RWPE1 (cell line): ENCODE results near the gene GLCCI1.

Source experiments
- CTCF ChIA-PET: fragments of 350-600 bp; sonication (Branson Sonifier 250); formaldehyde crosslinking; extraction: SDS; loops from one replicate; lab custom pipeline; 2021; lab: Yijun Ruan, JAX
- POLR2A ChIA-PET: fragments of 400-600 bp; formaldehyde crosslinking; extraction: SDS; loops from one replicate; lab custom pipeline; 2020; ENCODE audit warnings: antibody characterized with exemption; ENCODE audit not compliant: low non-redundant PET; lab: Yijun Ruan, JAX
- DNase-seq: peaks from one replicate; pipeline ENCODE4 v3.0.0; 2012; ENCODE audit warnings: low spot score
- H3K27ac ChIP-seq: fragments of 450-650 bp; 2 replicates; pipeline ENCODE4 v1.5.1; 2017
- TF ChIP-seq, protein P1 (sequence below): fragments of 450-650 bp; conservative IDR thresholded peaks from 2 replicates; pipeline ENCODE4 v1.5.1; 2017; ENCODE audit warnings: low read depth, mild to moderate bottlenecking

GLCCI1 gene

DNA sequence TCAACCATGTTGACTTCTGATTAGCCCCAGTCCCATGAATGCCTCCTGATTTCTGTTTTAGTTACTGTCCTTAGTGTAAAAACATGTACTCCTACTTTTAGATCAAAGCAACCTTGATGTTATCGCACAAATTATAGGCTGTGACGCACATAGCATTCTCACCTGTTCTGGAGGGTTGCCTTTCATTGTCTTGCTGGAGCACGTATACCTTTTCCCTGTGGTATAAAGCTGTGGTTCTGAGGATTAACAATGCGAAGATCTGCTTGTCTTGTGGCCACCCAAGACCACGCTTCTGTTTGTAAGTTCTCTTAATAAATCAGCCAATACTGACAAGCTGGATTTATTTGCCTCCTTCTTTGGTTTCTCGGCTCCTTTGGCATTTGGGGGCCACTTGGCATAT lies 30.1 kb upstream of the GLCCI1 start:
- DNase-seq, result no peak
- H3K27ac ChIP-seq, result no peak overlapping the region
- TF ChIP-seq, protein P1, sequence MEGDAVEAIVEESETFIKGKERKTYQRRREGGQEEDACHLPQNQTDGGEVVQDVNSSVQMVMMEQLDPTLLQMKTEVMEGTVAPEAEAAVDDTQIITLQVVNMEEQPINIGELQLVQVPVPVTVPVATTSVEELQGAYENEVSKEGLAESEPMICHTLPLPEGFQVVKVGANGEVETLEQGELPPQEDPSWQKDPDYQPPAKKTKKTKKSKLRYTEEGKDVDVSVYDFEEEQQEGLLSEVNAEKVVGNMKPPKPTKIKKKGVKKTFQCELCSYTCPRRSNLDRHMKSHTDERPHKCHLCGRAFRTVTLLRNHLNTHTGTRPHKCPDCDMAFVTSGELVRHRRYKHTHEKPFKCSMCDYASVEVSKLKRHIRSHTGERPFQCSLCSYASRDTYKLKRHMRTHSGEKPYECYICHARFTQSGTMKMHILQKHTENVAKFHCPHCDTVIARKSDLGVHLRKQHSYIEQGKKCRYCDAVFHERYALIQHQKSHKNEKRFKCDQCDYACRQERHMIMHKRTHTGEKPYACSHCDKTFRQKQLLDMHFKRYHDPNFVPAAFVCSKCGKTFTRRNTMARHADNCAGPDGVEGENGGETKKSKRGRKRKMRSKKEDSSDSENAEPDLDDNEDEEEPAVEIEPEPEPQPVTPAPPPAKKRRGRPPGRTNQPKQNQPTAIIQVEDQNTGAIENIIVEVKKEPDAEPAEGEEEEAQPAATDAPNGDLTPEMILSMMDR, result no peak
- CTCF ChIA-PET, result no interaction called here
- POLR2A ChIA-PET, result no interaction called here

- TF ChIP-seq, protein P1, result no peak
These were observed 24.6 kb upstream of the GLCCI1 start for GRCh38 chr7:7943951-7944350.

GRCh38 chr7:7944619-7945282 lies 23.8 kb upstream of the GLCCI1 start:
- CTCF ChIA-PET, result interaction anchor here (1.2 kb wide), 1 partner anchor 30 kb away, joined by 3 read pairs; no protein-coding TSS in a partner anchor
- no peak for DNase-seq
- H3K27ac ChIP-seq, result no peak overlapping the region
- POLR2A ChIA-PET, result no interaction called here
- TF ChIP-seq, protein P1, result no peak

More at GRCh38 chr7:7943951-7944350, 24.6 kb upstream of the GLCCI1 start:
- no peak overlapping the region for H3K27ac ChIP-seq
- POLR2A ChIA-PET, result no interaction called here
- no peak for DNase-seq
- CTCF ChIA-PET, result interaction anchor here (1.2 kb wide), 1 partner anchor 31 kb away, joined by 3 read pairs; no protein-coding TSS in a partner anchor

GRCh38 chr7:7946486-7946885 lies 22.1 kb upstream of the GLCCI1 start:
- ChIA-PET CTCF (no interaction called here), POLR2A (no interaction called here)
- TF ChIP-seq, protein P1, result no peak
- no peak overlapping the region for H3K27ac ChIP-seq
- no peak for DNase-seq

GRCh38 chr7:7948232-7948631 lies 20.4 kb upstream of the GLCCI1 start:
- DNase-seq, result no peak
- TF ChIP-seq, protein P1, result no peak
- CTCF ChIA-PET, result no interaction called here
- no peak overlapping the region for H3K27ac ChIP-seq
- POLR2A ChIA-PET, result no interaction called here

GRCh38 chr7:7953806-7954205 lies 14.8 kb upstream of the GLCCI1 start:
- ChIA-PET CTCF (no interaction called here), POLR2A (no interaction called here)
- DNase-seq, result no peak
- TF ChIP-seq, protein P1, result no peak
- no peak overlapping the region for H3K27ac ChIP-seq
